OCI-LY3 (cell line): ENCODE measurements around the gene STC2.

Source experiments
- EZH2phosphoT487 ChIP-seq: fragments of 200-600 bp; shearing (Covaris generic); IDR thresholded peaks from 2 replicates; pipeline ENCODE4 v1.6.1; 2018; ENCODE audit warnings: antibody characterized with exemption, mixed run types, low read depth
- TF ChIP-seq, protein P1 (sequence below): fragments of 200-600, 300-600 bp; sonication (generic); IDR thresholded peaks from 2 replicates; pipeline ENCODE4 v1.5.1; 2014; ENCODE audit warnings: antibody characterized with exemption, low read length, low read depth

DNA sequence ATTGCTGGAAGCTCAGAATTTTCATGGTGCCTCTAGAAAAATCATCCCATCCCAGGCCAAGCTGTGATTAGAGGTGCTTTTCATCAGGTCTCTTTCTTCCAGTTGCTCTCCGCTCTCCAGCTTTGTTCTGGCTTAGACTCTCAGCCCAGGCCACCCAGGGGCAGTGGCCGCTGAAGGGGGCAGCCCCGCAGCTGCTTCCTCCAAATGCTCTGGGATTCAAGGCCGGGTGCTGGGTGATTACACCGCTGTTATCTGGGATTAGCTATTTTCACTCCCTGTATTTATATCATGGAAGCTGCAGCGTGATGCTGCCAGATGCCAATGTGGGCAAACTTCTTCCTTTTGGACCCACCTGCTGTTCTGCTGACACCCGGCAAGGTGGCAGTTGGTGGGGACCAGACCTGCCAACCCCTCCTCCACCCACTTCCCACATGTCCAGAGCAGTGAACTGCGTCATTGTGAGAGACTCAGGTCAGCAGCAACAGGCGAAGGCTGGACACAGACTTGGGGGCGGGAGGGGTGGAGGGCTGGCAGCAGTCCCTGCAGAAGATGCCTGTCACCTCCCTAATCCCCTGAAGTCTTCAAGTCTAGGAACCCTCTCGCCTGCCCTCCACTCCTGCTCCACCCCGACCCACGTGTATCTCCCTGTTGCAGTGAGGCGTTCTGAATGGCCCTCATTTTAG, 59.3 kb downstream of the STC2 start:
- TF ChIP-seq, protein P1, sequence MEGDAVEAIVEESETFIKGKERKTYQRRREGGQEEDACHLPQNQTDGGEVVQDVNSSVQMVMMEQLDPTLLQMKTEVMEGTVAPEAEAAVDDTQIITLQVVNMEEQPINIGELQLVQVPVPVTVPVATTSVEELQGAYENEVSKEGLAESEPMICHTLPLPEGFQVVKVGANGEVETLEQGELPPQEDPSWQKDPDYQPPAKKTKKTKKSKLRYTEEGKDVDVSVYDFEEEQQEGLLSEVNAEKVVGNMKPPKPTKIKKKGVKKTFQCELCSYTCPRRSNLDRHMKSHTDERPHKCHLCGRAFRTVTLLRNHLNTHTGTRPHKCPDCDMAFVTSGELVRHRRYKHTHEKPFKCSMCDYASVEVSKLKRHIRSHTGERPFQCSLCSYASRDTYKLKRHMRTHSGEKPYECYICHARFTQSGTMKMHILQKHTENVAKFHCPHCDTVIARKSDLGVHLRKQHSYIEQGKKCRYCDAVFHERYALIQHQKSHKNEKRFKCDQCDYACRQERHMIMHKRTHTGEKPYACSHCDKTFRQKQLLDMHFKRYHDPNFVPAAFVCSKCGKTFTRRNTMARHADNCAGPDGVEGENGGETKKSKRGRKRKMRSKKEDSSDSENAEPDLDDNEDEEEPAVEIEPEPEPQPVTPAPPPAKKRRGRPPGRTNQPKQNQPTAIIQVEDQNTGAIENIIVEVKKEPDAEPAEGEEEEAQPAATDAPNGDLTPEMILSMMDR, result no peak
- no peak for TF ChIP-seq EZH2phosphoT487
